ENCODE results near the gene CEACAM18.
"Not testable (repeated sequence)": the region's sequence is repeated elsewhere in the genome, so short reads cannot be mapped to it uniquely, and the experiment has no call there.

CEACAM18 gene

DNA sequence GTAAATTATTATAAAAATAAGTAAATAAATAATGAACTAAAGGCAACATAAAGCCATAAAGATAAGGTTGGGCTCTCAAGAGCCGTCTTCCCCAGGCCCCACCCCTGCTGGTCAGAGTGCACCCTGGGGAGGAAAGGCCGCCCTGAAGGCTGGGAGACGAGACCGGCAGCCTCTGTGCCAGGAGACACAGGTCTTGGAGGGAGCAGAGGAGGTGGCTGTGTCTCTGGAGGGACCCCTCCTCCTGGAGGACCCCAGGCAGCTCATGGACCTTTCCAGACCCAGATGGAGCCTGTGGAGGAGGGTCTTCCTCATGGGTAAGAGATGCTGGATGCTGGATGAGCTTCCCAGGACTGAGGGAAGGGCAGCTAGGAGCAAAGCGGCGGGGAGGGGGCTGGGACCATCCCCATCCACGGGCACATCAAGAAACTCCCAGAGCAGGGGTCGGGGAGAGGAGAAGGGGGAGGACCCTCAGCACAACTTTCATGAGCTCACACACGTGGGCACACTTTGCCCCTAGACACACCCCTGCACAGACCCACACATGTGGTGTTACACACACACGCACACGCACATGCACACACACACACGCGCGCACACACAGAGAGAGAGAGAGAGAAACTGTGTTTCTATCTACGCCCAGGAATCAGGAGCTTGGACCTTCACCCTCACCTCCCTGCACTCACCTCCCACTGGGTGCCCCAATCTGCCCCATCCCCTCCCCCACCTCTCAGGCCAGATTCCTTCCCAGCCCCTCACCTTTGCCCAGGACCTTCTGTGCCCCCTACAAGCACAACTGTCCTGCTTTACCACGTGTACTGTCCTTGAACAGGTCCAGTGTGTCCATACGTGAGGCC lies at the start of gene CEACAM18:
Gene CEACAM18 (plus strand): TSS at position 159 of the 854 bp plus-strand sequence.
- no peak for DNase-seq (ENCODE audit: low spot score)

DNA sequence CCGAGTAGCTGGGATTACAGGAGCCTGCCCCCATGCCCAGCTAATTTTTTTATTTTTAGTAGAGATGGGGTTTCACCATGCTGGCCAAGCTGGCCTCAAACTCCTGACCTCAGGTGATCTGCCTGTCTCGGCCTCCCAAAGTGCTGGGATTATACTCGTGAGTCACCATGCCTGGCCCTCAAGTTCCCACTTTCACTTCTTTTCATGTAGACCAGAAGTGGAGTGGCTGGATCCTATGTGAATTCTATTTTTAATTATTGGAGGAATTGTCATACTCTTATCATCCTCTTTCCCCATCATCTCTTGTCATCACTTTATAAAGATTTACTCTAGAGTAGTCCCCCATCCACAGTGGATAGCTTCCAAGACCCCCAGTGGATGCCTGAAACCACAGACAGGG lies 48.1 kb upstream of the CEACAM18 start:
- DNase-seq (ENCODE audit: low spot score): no peak

GRCh38 chr19:51431124-51431523 lies 47.2 kb upstream of the CEACAM18 start:
- no peak for DNase-seq (ENCODE audit: low spot score)

GRCh38 chr19:51433043-51433442 lies 45.3 kb upstream of the CEACAM18 start:
- no peak for DNase-seq (ENCODE audit: low spot score)

- DNase-seq (ENCODE audit: low spot score): no peak
Observed at GRCh38 chr19:51434456-51434855, 43.9 kb upstream of the CEACAM18 start.

- peak; percentile 38 for DNase-seq (ENCODE audit: low spot score)
Observed at GRCh38 chr19:51439021-51439465, 39.3 kb upstream of the CEACAM18 start.

GRCh38 chr19:51440052-51440451 lies 38.3 kb upstream of the CEACAM18 start:
- DNase-seq (ENCODE audit: low spot score): no peak

GRCh38 chr19:51440846-51441409 lies 37.4 kb upstream of the CEACAM18 start:
- no peak for DNase-seq (ENCODE audit: low spot score)

DNA sequence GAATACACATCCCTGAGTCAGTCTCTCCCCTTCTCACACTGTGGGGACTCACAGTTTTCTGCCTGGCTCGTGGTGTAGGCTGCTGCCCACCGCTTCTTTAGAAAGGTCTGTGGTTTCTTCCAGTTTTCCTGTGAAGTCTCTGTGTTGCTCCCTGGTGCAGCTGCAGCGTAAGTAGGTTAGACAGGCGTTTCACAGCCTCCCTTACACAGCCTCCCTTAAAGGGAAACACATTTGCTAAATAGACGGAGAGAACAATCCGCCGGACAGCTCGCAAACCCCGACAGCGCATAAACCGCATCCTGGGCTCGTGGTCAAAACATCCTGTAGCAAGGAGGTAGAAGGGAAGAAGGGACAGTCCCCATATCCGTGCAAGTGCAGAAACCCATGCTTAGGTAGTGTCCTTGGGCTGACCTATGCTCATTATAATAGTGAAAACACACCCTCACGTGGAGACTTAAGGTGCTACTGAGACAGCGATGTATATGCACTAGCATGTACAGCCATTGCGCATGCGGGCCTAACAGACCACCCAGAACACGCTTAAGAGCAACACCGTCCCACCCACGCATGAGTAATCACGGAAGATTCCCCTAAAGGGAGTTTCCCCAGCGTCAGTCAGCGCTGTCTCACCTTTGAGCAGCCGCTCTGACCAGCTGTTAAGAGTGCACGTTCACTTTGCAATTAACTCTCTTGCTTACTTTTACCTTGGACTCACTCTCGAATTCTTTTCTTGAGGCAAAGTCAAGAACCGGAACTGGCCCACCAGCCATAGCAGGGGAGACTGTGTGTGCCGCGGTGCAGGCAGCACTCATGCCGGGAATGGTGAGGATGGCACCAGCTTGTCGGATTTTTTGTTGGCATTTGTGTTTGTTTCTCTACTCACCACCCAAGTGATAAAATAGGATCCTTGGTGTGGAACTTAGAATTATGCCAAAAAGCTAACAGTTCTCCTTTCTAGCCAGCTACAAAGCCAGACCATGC lies 36.6 kb upstream of the CEACAM18 start:
- DNase-seq (ENCODE audit: low spot score): no peak

DNA sequence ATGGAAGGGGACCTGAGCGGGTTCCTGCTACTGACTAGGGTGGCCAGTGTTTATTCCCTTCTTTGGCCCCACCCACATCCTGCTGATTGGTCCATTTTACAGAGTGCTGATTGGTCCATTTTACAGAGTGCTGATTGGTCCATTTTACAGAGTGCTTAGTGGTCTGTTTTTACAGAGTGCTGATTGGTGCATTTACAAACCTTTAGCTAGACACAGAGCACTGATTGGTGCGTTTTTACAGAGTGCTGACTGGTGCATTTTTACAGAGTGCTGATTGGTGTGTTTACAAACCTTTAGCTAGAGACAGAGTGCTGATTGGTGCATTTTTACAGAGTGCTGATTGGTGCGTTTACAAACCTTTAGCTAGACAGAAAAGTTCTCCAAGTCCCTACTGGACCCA lies 30.8 kb upstream of the CEACAM18 start:
- not testable (repeated sequence) for DNase-seq (ENCODE audit: low spot score)

DNA sequence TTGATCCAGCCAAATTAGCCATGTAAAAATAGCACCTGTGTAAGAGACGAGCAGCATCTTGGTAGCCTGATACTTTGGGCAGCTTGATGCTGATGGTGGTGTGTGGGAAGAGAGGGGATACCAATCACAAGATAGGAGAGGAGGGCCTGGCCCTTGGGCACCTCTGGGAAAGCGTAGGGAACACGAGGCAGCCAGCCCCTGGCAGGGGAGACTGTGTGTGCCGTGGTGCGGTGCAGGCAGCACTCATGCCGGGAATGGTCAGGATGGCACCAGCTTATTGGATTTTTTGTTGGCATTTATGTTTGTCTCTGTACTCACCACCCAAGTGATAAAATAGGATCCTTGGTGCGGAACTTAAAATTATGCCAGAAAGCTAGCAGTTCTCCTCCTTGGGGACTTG lies 30.3 kb upstream of the CEACAM18 start:
- no peak for DNase-seq (ENCODE audit: low spot score)

- DNase-seq (ENCODE audit: low spot score): no peak
Observed at GRCh38 chr19:51448411-51449016, 29.8 kb upstream of the CEACAM18 start.

DNA sequence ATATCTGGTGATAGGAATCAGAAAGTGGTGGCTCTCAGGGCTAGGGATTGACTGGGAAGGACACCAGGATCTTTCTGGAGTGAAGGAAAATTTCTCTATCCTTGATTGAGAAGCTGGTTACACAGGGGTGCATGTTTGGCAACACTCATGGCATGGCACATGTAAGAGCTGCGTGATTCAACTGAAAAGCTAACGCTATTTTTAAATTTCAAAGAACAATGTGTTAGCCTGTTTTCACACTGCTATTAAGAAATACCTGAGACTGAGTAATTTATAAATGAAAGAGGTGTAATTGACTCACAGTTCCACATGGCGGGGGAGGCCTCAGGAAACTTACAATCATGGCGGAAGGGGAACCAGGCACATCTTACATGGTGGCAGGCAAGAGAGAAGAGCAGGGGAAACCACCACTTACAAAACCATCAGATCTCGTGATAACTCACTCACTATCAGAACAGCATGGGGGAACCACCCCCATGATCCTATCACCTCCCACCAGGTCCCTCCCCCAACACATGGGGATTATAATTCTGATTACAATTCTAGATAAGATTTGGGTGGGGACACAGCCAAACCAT lies 27.5 kb upstream of the CEACAM18 start:
- DNase-seq (ENCODE audit: low spot score): no peak

DNA sequence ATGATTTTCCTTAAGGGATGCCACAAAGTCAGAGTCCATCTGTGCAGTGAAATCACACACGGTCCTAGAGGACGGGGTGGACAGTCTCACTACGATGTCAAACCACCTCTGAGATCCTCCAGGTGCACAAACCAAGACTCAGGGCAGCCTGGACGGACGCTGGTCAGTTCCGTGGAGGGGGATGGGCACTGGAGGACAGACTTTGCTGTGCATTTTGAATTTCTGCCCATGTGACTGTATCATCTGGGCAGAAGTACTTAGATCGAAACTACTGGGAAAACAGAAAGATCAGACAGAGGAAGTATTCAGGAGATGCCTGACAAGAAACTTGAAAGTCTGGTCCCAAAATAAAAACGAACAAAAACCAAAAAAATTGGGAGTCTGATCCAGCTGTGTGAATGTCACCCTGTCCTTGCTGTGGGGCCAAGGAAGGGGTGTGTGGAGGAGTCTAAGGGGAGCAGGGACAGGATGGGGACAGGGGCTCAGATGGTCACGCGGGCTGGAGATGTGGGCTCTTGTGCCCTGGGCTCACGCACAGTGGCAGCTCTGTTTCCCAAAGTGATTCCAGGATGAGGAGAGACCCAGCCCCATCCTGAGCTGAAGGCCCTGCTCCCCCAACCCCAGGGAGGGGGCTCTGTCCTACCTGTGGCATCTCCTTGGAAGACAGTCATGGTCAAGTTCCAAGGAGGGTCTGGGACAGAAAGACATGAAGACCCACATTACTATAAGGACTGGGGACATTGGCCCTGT lies 21.6 kb upstream of the CEACAM18 start:
- DNase-seq (ENCODE audit: low spot score): no peak

DNA sequence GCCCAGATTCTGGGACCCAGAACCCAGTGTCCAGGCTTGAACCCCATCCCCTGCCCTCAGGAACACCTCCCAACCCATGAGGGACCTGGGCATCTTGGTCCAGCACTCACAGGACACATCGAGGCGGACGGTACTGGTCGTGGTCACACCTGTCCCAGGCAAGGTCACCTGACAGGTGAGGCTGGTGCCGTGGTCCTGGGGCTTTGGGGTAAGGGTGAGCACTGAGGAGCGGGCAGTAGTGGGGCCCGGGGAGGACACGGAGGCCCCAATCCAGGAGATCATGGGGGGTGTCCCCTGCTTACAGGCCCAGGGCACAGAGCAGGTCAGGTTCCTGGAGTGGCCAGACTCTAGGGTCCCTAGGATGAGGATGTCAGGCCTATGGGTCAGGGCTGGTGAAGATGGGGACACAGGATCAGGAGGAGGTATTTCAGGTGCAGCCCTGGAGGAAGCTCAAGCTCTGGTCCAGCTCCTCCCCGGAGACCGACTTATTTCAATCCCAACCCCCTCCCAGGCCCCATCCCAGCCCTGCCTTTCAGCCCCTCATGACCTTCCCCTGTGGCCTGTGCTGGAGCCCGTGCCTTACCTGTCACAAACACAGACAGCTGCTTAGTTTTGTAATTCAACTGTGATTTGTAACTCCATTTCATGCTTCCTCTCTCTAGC lies 20.9 kb upstream of the CEACAM18 start:
- no peak for DNase-seq (ENCODE audit: low spot score)

DNA sequence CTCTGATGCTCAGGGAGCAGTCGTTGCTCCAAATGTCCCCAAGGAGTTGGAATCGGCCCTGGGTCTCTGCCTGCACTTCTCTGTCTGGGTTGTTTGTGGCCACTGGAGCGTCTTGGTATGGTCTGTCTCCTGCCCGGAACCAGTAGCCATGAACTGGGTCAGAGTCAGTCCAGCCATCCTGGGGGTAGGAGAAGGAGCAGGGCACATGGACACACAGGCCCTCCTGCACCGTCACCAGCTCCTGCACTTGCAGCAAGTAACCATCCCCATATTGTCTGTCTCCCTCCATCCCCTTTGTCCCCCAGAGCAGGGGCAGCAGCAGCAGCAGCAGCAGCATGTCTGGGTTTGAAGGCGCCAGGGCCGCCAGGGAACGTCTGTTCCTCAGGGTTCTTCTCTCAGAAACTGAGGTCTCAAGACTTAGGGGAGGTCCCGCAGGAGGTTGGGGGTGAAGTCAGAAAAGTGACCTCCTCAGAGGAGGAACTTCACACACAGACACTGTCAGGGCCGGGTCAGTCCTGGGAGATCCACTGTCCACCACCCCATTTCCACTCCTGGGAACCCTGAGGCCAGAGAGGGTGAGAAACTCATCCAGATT lies 20.2 kb upstream of the CEACAM18 start, which contains the start of gene SIGLEC8:
Gene SIGLEC8 (minus strand): TSS at position 404 of the 595 bp plus-strand sequence. CDS start 67 bp downstream, at position 337.
- no peak for DNase-seq (ENCODE audit: low spot score)

GRCh38 chr19:51458899-51459505 lies 19.3 kb upstream of the CEACAM18 start:
- DNase-seq (ENCODE audit: low spot score): no peak

- DNase-seq (ENCODE audit: low spot score): no peak
Observed at GRCh38 chr19:51460164-51460992, 18.0 kb upstream of the CEACAM18 start.
